AG04450 (cell line): ENCODE measurements around the gene LSS. TPM values are rescaled to one million over a fixed set of nuclear protein-coding genes. Genes with fewer than 3 reads are reported as not detected.

ENCODE experiments used
- CTCF ChIA-PET: fragments of 300-600, 350-600 bp; formaldehyde crosslinking; extraction: SDS; loops from one replicate; lab custom pipeline; 2022; ENCODE audit warnings: antibody characterized with exemption, inconsistent platforms; lab: Charles Lee
- POLR2A ChIA-PET: fragments of 350-600 bp; formaldehyde crosslinking; extraction: SDS; loops from one replicate; lab custom pipeline; 2021; ENCODE audit warnings: antibody characterized with exemption, inconsistent platforms; lab: Yijun Ruan, JAX
- DNase-seq: peaks from one replicate; pipeline ENCODE4 v3.0.0-alpha.2; 2011; ENCODE audit warnings: low read depth, low spot score
- H3K27ac ChIP-seq: one replicate; pipeline ENCODE4 v1.5.1; 2012; ENCODE audit warnings: low read depth, low read length, control low read depth
- H3K27me3 ChIP-seq: one replicate; pipeline ENCODE4 v1.6.0; 2012; ENCODE audit warnings: low read length; ENCODE audit not compliant: control insufficient read depth, insufficient read depth
- H3K4me3 ChIP-seq: 2 replicates; pipeline ENCODE4 v1.5.1; 2011; ENCODE audit warnings: mild to moderate bottlenecking, low read depth, low read length, control low read depth
- H3K9me3 ChIP-seq: 2 replicates; pipeline ENCODE4 v1.5.1; 2012; ENCODE audit warnings: low read length; ENCODE audit not compliant: control insufficient read depth, insufficient read depth
- polyA plus RNA-seq: library from polyadenylated mRNA; depleted of rRNA; stranded (reverse); fragments of >200 nt; gene quantifications from 2 replicates; pipeline ENCODE4 v1.2.3, GENCODE V29; 2011
- TF ChIP-seq, protein P1 (sequence below): IDR thresholded peaks from 2 replicates; pipeline ENCODE4 v1.5.1; 2011; ENCODE audit warnings: low read depth, low read length, control low read depth, inconsistent platforms

Gene LSS
- polyA plus RNA-seq, 1 experiment = 49.0 TPM

- Histone ChIP-seq H3K9me3 (no peaks in the 10 kb centered on the region; the same call in 1 of the 2 replicates), H3K27ac (no peak overlapping the region), H3K27me3 (no peaks in the 10 kb centered on the region), H3K4me3 (no peak overlapping the region)
- TF ChIP-seq, protein P1, sequence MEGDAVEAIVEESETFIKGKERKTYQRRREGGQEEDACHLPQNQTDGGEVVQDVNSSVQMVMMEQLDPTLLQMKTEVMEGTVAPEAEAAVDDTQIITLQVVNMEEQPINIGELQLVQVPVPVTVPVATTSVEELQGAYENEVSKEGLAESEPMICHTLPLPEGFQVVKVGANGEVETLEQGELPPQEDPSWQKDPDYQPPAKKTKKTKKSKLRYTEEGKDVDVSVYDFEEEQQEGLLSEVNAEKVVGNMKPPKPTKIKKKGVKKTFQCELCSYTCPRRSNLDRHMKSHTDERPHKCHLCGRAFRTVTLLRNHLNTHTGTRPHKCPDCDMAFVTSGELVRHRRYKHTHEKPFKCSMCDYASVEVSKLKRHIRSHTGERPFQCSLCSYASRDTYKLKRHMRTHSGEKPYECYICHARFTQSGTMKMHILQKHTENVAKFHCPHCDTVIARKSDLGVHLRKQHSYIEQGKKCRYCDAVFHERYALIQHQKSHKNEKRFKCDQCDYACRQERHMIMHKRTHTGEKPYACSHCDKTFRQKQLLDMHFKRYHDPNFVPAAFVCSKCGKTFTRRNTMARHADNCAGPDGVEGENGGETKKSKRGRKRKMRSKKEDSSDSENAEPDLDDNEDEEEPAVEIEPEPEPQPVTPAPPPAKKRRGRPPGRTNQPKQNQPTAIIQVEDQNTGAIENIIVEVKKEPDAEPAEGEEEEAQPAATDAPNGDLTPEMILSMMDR = no peak
- ChIA-PET POLR2A (no interaction called here), CTCF (no interaction called here)
- no peak for DNase-seq
Observed at GRCh38 chr21:46208761-46209721, 19.5 kb downstream of the LSS start.

- Histone ChIP-seq H3K9me3 (no peaks in the 10 kb centered on the region; the same call in 1 of the 2 replicates), H3K27ac (no peak overlapping the region), H3K27me3 (no peaks in the 10 kb centered on the region), H3K4me3 (no peak overlapping the region)
- ChIA-PET POLR2A (no interaction called here), CTCF (no interaction called here)
- no peak for DNase-seq
- TF ChIP-seq, protein P1 = no peak
Observed at GRCh38 chr21:46207920-46208591, 20.5 kb downstream of the LSS start.

- TF ChIP-seq, protein P1 = no peak
- CTCF ChIA-PET = interaction anchor here (0.6 kb wide), 1 partner anchor 64 kb away, joined by 3 read pairs; no protein-coding TSS in a partner anchor
- no peak for DNase-seq
- POLR2A ChIA-PET = no interaction called here
- Histone ChIP-seq H3K27me3 (no peaks in the 10 kb centered on the region), H3K9me3 (no peaks in the 10 kb centered on the region; the same call in 1 of the 2 replicates), H3K27ac (no peak overlapping the region), H3K4me3 (no peak overlapping the region)
Observed at GRCh38 chr21:46207006-46207919, 21.3 kb downstream of the LSS start.

DNA sequence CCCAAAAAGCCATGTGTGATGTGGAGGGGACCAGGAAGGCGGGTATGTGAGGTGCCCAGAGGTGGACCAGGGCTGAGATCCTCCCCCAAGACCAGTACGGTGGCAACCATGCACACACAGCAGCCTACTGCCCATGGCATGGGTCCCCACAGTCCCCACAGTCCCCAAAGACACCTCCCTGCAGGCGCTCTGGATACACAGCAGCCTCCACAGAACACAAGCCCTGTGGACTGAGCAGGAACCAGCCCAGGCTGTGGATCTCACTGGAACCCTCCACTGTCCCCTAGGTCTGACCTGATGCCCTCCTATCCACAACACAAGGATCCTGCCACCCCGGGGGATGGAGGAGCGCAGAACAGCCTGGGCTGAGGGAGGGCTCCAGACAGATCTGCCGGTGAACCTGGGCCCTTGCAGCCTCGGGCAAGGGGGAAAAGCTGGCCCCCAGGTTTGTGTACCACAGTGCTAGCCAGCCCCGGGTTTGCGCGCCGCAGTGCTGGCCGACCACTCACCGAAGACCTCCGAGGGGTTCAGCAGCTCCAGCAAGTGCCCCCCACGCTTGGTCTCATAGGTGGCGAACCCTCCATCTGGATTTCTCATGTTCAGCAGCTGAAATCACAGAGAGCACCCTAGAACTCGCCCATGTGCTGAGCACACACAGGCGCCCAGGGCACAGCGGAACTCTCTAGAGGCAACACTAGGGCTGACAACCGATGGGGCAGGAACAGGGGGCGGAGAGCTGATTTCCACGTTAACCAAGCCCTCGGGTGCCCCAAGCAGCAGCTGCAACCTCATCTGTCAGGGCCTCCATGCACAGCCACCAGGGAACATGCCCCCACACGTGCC is 22.2 kb downstream of the LSS start:
- Histone ChIP-seq H3K4me3 (no peak overlapping the region), H3K27ac (no peak overlapping the region), H3K9me3 (no peaks in the 10 kb centered on the region; the same call in 1 of the 2 replicates), H3K27me3 (no peaks in the 10 kb centered on the region)
- ChIA-PET CTCF (interaction anchor here (0.6 kb wide), 1 partner anchor 63 kb away, joined by 3 read pairs; no protein-coding TSS in a partner anchor), POLR2A (no interaction called here)
- DNase-seq = no peak
- TF ChIP-seq, protein P1 = no peak
